ENCODE measurements around the gene FAM3C.

The FAM3C gene

GRCh38 chr7:121406461-121406860 lies 10.4 kb upstream of the FAM3C start:
- Histone ChIP-seq H3K4me1 (ENCODE audit: insufficient read depth, low read length) (0 out of 2 replicates have a peak, but pooled peaks cover 2% of the 10 kb centered on the region), H3K36me3 (ENCODE audit: insufficient read depth, low read depth, low read length) (no peaks in the 10 kb centered on the region), H3K27me3 (ENCODE audit: insufficient read depth, low read length) (no peaks in the 10 kb centered on the region), H3K9ac (ENCODE audit: low read depth, low read length) (no peak overlapping the region), H3K9me3 (ENCODE audit: insufficient read depth, low read depth, low read length) (no peaks in the 10 kb centered on the region), H3K27ac (ENCODE audit: low read length) (no peak overlapping the region), H3K4me3 (ENCODE audit: low read length) (no peak overlapping the region)

GRCh38 chr7:121404348-121404747 lies 8.2 kb upstream of the FAM3C start:
- Histone ChIP-seq H3K9me3 (ENCODE audit: insufficient read depth, low read depth, low read length) (no peaks in the 10 kb centered on the region), H3K9ac (ENCODE audit: low read depth, low read length) (no peak overlapping the region), H3K36me3 (ENCODE audit: insufficient read depth, low read depth, low read length) (no peaks in the 10 kb centered on the region), H3K27me3 (ENCODE audit: insufficient read depth, low read length) (no peaks in the 10 kb centered on the region), H3K4me1 (ENCODE audit: insufficient read depth, low read length) (0 out of 2 replicates have a peak, but pooled peaks cover 2% of the 10 kb centered on the region), H3K4me3 (ENCODE audit: low read length) (no peak overlapping the region), H3K27ac (ENCODE audit: low read length) (no peak overlapping the region)

- Histone ChIP-seq H3K27ac (ENCODE audit: low read length) (no peak overlapping the region), H3K9ac (ENCODE audit: low read depth, low read length) (no peak overlapping the region), H3K4me1 (ENCODE audit: insufficient read depth, low read length) (0 out of 2 replicates have a peak, but pooled peaks cover 2% of the 10 kb centered on the region), H3K4me3 (ENCODE audit: low read length) (no peak overlapping the region), H3K36me3 (ENCODE audit: insufficient read depth, low read depth, low read length) (no peaks in the 10 kb centered on the region), H3K27me3 (ENCODE audit: insufficient read depth, low read length) (no peaks in the 10 kb centered on the region), H3K9me3 (ENCODE audit: insufficient read depth, low read depth, low read length) (no peaks in the 10 kb centered on the region)
Measured at GRCh38 chr7:121402701-121403100, 6.6 kb upstream of the FAM3C start.

- Histone ChIP-seq H3K27me3 (ENCODE audit: insufficient read depth, low read length) (no peaks in the 10 kb centered on the region), H3K4me3 (ENCODE audit: low read length) (no peak overlapping the region), H3K36me3 (ENCODE audit: insufficient read depth, low read depth, low read length) (no peaks in the 10 kb centered on the region), H3K4me1 (ENCODE audit: insufficient read depth, low read length) (0 out of 2 replicates have a peak, but pooled peaks cover 2% of the 10 kb centered on the region), H3K9me3 (ENCODE audit: insufficient read depth, low read depth, low read length) (no peaks in the 10 kb centered on the region), H3K9ac (ENCODE audit: low read depth, low read length) (no peak overlapping the region), H3K27ac (ENCODE audit: low read length) (no peak overlapping the region)
Measured at GRCh38 chr7:121401896-121402295, 5.8 kb upstream of the FAM3C start.

GRCh38 chr7:121398246-121398645 lies 2.1 kb upstream of the FAM3C start:
- Histone ChIP-seq H3K9ac (ENCODE audit: low read depth, low read length) (no peak overlapping the region), H3K9me3 (ENCODE audit: insufficient read depth, low read depth, low read length) (no peaks in the 10 kb centered on the region), H3K4me3 (ENCODE audit: low read length) (no peak overlapping the region), H3K36me3 (ENCODE audit: insufficient read depth, low read depth, low read length) (peaks cover 6% of the 10 kb centered on the region; the same call in 1 of the 2 replicates), H3K27ac (ENCODE audit: low read length) (no peak overlapping the region), H3K4me1 (ENCODE audit: insufficient read depth, low read length) (peaks cover 4% of the 10 kb centered on the region; the same call in 1 of the 2 replicates), H3K27me3 (ENCODE audit: insufficient read depth, low read length) (no peaks in the 10 kb centered on the region)

- Histone ChIP-seq H3K4me1 (ENCODE audit: insufficient read depth, low read length) (peaks cover 4% of the 10 kb centered on the region; the same call in 1 of the 2 replicates), H3K4me3 (ENCODE audit: low read length) (no peak overlapping the region), H3K36me3 (ENCODE audit: insufficient read depth, low read depth, low read length) (peaks cover 9% of the 10 kb centered on the region), H3K9ac (ENCODE audit: low read depth, low read length) (no peak overlapping the region), H3K27ac (ENCODE audit: low read length) (no peak overlapping the region), H3K27me3 (ENCODE audit: insufficient read depth, low read length) (no peaks in the 10 kb centered on the region), H3K9me3 (ENCODE audit: insufficient read depth, low read depth, low read length) (no peaks in the 10 kb centered on the region)
Measured at GRCh38 chr7:121397822-121398221, 1.7 kb upstream of the FAM3C start.

- Histone ChIP-seq H3K9me3 (ENCODE audit: insufficient read depth, low read depth, low read length) (no peaks in the 10 kb centered on the region), H3K36me3 (ENCODE audit: insufficient read depth, low read depth, low read length) (peaks cover 14% of the 10 kb centered on the region), H3K4me1 (ENCODE audit: insufficient read depth, low read length) (peaks cover 4% of the 10 kb centered on the region; the same call in 1 of the 2 replicates), H3K27ac (ENCODE audit: low read length) (no peak overlapping the region), H3K27me3 (ENCODE audit: insufficient read depth, low read length) (no peaks in the 10 kb centered on the region), H3K4me3 (ENCODE audit: low read length) (no peak overlapping the region), H3K9ac (ENCODE audit: low read depth, low read length) (no peak overlapping the region)
Measured at GRCh38 chr7:121397361-121397760, 1.3 kb upstream of the FAM3C start.

- H3K36me3 ChIP-seq (ENCODE audit: insufficient read depth, low read depth, low read length): peaks cover 15% of the 10 kb centered on the region
- peak overlapping the region; percentile 93 for H3K4me3 ChIP-seq (ENCODE audit: low read length)
- H3K4me1 ChIP-seq (ENCODE audit: insufficient read depth, low read length): peaks cover 4% of the 10 kb centered on the region; the same call in 1 of the 2 replicates
- H3K9ac ChIP-seq (ENCODE audit: low read depth, low read length): peak overlapping the region; percentile 82
- no peak overlapping the region for H3K27ac ChIP-seq (ENCODE audit: low read length)
- H3K9me3 ChIP-seq (ENCODE audit: insufficient read depth, low read depth, low read length): no peaks in the 10 kb centered on the region
- H3K27me3 ChIP-seq (ENCODE audit: insufficient read depth, low read length): no peaks in the 10 kb centered on the region
Measured at GRCh38 chr7:121395494-121395960, 581 bp downstream of the FAM3C start.

- H3K4me3 ChIP-seq (ENCODE audit: low read length): peak overlapping the region; percentile 93
- no peaks in the 10 kb centered on the region for H3K27me3 ChIP-seq (ENCODE audit: insufficient read depth, low read length)
- H3K9me3 ChIP-seq (ENCODE audit: insufficient read depth, low read depth, low read length): no peaks in the 10 kb centered on the region
- H3K27ac ChIP-seq (ENCODE audit: low read length): no peak overlapping the region
- H3K9ac ChIP-seq (ENCODE audit: low read depth, low read length): no peak overlapping the region
- H3K36me3 ChIP-seq (ENCODE audit: insufficient read depth, low read depth, low read length): peaks cover 15% of the 10 kb centered on the region
- peaks cover 4% of the 10 kb centered on the region for H3K4me1 ChIP-seq (ENCODE audit: insufficient read depth, low read length)
Measured at GRCh38 chr7:121394709-121395140, 1.4 kb downstream of the FAM3C start.

GRCh38 chr7:121393005-121393366 lies 3.1 kb downstream of the FAM3C start:
- no peak overlapping the region for H3K27ac ChIP-seq (ENCODE audit: low read length)
- H3K4me1 ChIP-seq (ENCODE audit: insufficient read depth, low read length): peaks cover 4% of the 10 kb centered on the region
- H3K36me3 ChIP-seq (ENCODE audit: insufficient read depth, low read depth, low read length): peaks cover 15% of the 10 kb centered on the region

GRCh38 chr7:121392277-121393004 lies 3.7 kb downstream of the FAM3C start:
- H3K36me3 ChIP-seq (ENCODE audit: insufficient read depth, low read depth, low read length): peaks cover 15% of the 10 kb centered on the region
- H3K4me1 ChIP-seq (ENCODE audit: insufficient read depth, low read length): peaks cover 4% of the 10 kb centered on the region
- H3K9ac ChIP-seq (ENCODE audit: low read depth, low read length): no peak overlapping the region
- no peak overlapping the region for H3K4me3 ChIP-seq (ENCODE audit: low read length)
- no peaks in the 10 kb centered on the region for H3K9me3 ChIP-seq (ENCODE audit: insufficient read depth, low read depth, low read length)
- H3K27me3 ChIP-seq (ENCODE audit: insufficient read depth, low read length): no peaks in the 10 kb centered on the region
- H3K27ac ChIP-seq (ENCODE audit: low read length): no peak overlapping the region

More at GRCh38 chr7:121393005-121393366, 3.1 kb downstream of the FAM3C start:
- Histone ChIP-seq H3K4me3 (ENCODE audit: low read length) (no peak overlapping the region), H3K27me3 (ENCODE audit: insufficient read depth, low read length) (no peaks in the 10 kb centered on the region), H3K9me3 (ENCODE audit: insufficient read depth, low read depth, low read length) (no peaks in the 10 kb centered on the region), H3K9ac (ENCODE audit: low read depth, low read length) (no peak overlapping the region)

- H3K9ac ChIP-seq (ENCODE audit: low read depth, low read length): no peak overlapping the region
- H3K4me3 ChIP-seq (ENCODE audit: low read length): no peak overlapping the region
- H3K4me1 ChIP-seq (ENCODE audit: insufficient read depth, low read length): peaks cover 4% of the 10 kb centered on the region
Measured at GRCh38 chr7:121391686-121392085, 4.4 kb downstream of the FAM3C start.

More at GRCh38 chr7:121391686-121392085, 4.4 kb downstream of the FAM3C start:
- Histone ChIP-seq H3K9me3 (ENCODE audit: insufficient read depth, low read depth, low read length) (no peaks in the 10 kb centered on the region), H3K27me3 (ENCODE audit: insufficient read depth, low read length) (no peaks in the 10 kb centered on the region), H3K36me3 (ENCODE audit: insufficient read depth, low read depth, low read length) (peaks cover 15% of the 10 kb centered on the region), H3K27ac (ENCODE audit: low read length) (no peak overlapping the region)

All from iPS-20b (cell line).